NCI-H748 treated with DMSO at 0.1 percent for 48 hours (cell line): ENCODE results near the gene CMPK1.

ENCODE experiments used
- DNase-seq: peaks from one replicate; lab custom pipeline; 2025; lab: John Stamatoyannopoulos, UW

Gene CMPK1

GRCh38 chr1:47396671-47397196, 63.1 kb downstream of the CMPK1 start:
- no peak for DNase-seq

GRCh38 chr1:47399138-47399845, 65.7 kb downstream of the CMPK1 start:
- DNase-seq: no peak

- no peak for DNase-seq
Measured at GRCh38 chr1:47399846-47400155, 66.2 kb downstream of the CMPK1 start.

- no peak for DNase-seq
Measured at GRCh38 chr1:47401761-47402160, 68.2 kb downstream of the CMPK1 start.

GRCh38 chr1:47402591-47402990, 69.0 kb downstream of the CMPK1 start:
- DNase-seq: no peak

GRCh38 chr1:47403321-47403910, 69.8 kb downstream of the CMPK1 start:
- DNase-seq: no peak

- no peak for DNase-seq
Measured at GRCh38 chr1:47405697-47406096, 72.1 kb downstream of the CMPK1 start.

GRCh38 chr1:47406966-47407365, 73.4 kb downstream of the CMPK1 start:
- no peak for DNase-seq

- DNase-seq: no peak
Measured at GRCh38 chr1:47407481-47407880, 73.9 kb downstream of the CMPK1 start.

GRCh38 chr1:47409311-47410067, 75.9 kb downstream of the CMPK1 start:
- DNase-seq: no peak

GRCh38 chr1:47410068-47410455, 76.5 kb downstream of the CMPK1 start:
- DNase-seq: no peak

GRCh38 chr1:47411436-47411835, 77.8 kb downstream of the CMPK1 start:
- DNase-seq: no peak

GRCh38 chr1:47412437-47412836, 78.8 kb downstream of the CMPK1 start:
- no peak for DNase-seq

- no peak for DNase-seq
Measured at GRCh38 chr1:47415728-47416318, 82.2 kb downstream of the CMPK1 start, which contains the start of gene FOXE3. Gene FOXE3, plus strand, starts transcription at chr1:47416285. Its CDS starts 31 bp downstream, at chr1:47416316.

- peak; percentile 40 for DNase-seq
Measured at GRCh38 chr1:47416319-47417169, 83.0 kb downstream of the CMPK1 start.

- DNase-seq: no peak
Measured at GRCh38 chr1:47417170-47418044, 83.8 kb downstream of the CMPK1 start.

- DNase-seq: no peak
Measured at GRCh38 chr1:47418122-47418521, 84.5 kb downstream of the CMPK1 start.

GRCh38 chr1:47418681-47419325, 85.2 kb downstream of the CMPK1 start:
- no peak for DNase-seq

GRCh38 chr1:47420547-47420946, 87.0 kb downstream of the CMPK1 start:
- no peak for DNase-seq

- DNase-seq: no peak
Measured at GRCh38 chr1:47423872-47424271, 90.3 kb downstream of the CMPK1 start.
